Measurements from ENCODE around the gene CDK6. TPM values are rescaled to one million over a fixed set of nuclear protein-coding genes. Genes with fewer than 3 reads are reported as not detected.

Gene CDK6
- total and polyA plus RNA-seq, 10 of the 15 experiments (the other 5 are each of a cell fraction or from before 2014, with no cell fraction given) = 8.0 to 118 (median 45.8) TPM

DNA sequence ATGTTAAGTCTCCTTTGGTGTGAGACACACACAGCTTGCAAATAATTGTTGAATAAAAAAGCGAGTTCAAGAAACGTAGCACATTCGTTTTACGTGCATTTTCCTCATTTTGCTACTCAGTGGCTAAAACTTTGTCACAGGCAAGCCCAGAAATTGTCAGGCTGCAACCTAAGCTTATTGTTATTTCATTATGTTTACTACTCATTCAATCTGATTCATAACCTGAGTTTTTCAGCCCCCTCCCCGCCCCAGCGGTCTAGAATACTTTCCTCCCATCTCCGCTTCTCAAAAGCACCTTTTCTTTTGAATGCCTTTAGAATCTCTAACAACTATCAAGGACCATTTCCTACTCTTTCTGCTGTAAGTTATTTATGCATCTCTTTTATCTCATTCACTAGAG lies 247.3 kb downstream of the CDK6 start:
- H3K27me3 ChIP-seq (replicated peaks in 1 of 2; ENCODE audit: control insufficient read depth in 2 of 2, insufficient read depth in 2 of 2, low read length in 1 of 2) = no peaks in the 10 kb centered on the region
- in situ Hi-C loops (cut with MboI) (no loop called here), intact Hi-C loops (cut with micrococcal nuclease; ENCODE audit: unreplicated experiment) (loop anchor here (5.0 kb wide), 1 partner anchor 647 kb away; the partner anchor contains the start of gene AKAP9)
- FAIRE-seq = no peak
- peak overlapping the region; percentile 98 for H3K4me2 ChIP-seq (ENCODE audit: control insufficient read depth, insufficient read depth)
- ChIA-PET SMC1A (ENCODE audit: uncharacterized antibody, unreplicated experiment) (interaction anchor here (0.9 kb wide), 1 partner anchor 9 kb away, joined by 3 read pairs; no protein-coding TSS in a partner anchor), CTCF (interaction anchor here (0.8 to 1.3 kb wide), 3 partner anchors 9 to 60 kb away, joined by 3 to 6 read pairs (median 4); partner anchors contain the start of genes PEX1 and RBM48), RAD21 (ENCODE audit: unreplicated experiment) (interaction anchor here (1.2 kb wide), 1 partner anchor 60 kb away, joined by 3 read pairs; the partner anchor contains the start of gene RBM48), POLR2A (no interaction called here)
- no peak overlapping the region for H2AFZ ChIP-seq (ENCODE audit: control insufficient read depth, low read depth, low read length)
- H3K9me3 ChIP-seq (replicated peaks; ENCODE audit: control insufficient read depth, insufficient read depth, low read length) = peaks cover 6% of the 10 kb centered on the region
- H3K27ac ChIP-seq (ENCODE audit: control insufficient read depth, insufficient read depth) = peak overlapping the region; percentile 79
- BruUV-seq (replicated peaks) = TSS peak; percentile 56
- TF ChIP-seq NKRF (conservative IDR thresholded peaks at IDR 0.05) (no peak), PBX3 (IDR thresholded peaks at IDR 0.05; ENCODE audit: insufficient replicate concordance, low read depth, low read length) (no peak), MYC (IDR thresholded peaks at IDR 0.05; ENCODE audit: insufficient read depth, insufficient read length, insufficient replicate concordance, low read length, severe bottlenecking) (no peak), BMI1 (IDR thresholded peaks at IDR 0.05; ENCODE audit: borderline replicate concordance) (no peak), CBX3 (IDR thresholded peaks at IDR 0.05; ENCODE audit: borderline replicate concordance, low read depth) (no peak), RFX5 (IDR thresholded peaks at IDR 0.05; ENCODE audit: low read depth, low read length) (no peak)
- TF ChIP-seq, protein P1, sequence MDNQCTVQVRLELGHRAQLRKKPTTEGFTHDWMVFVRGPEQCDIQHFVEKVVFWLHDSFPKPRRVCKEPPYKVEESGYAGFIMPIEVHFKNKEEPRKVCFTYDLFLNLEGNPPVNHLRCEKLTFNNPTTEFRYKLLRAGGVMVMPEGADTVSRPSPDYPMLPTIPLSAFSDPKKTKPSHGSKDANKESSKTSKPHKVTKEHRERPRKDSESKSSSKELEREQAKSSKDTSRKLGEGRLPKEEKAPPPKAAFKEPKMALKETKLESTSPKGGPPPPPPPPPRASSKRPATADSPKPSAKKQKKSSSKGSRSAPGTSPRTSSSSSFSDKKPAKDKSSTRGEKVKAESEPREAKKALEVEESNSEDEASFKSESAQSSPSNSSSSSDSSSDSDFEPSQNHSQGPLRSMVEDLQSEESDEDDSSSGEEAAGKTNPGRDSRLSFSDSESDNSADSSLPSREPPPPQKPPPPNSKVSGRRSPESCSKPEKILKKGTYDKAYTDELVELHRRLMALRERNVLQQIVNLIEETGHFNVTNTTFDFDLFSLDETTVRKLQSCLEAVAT (IDR thresholded peaks at IDR 0.05) = peak; percentile 70; the same call in 1 of the 2 replicates
- H3K9ac ChIP-seq (ENCODE audit: control insufficient read depth, insufficient read depth, low read length) = peak overlapping the region; percentile 92
- H3K79me2 ChIP-seq (ENCODE audit: control insufficient read depth, insufficient read depth, low read length) = peaks cover 61% of the 10 kb centered on the region
- 53% methylated on average over 7 of the region's 7 CpGs for WGBS (ENCODE audit: insufficient coverage, insufficient replicate concordance, low lambda C conversion rate, missing lambda C conversion rate)
- peaks cover 10% of the 10 kb centered on the region; the same call in 1 of the 2 replicates for H3K4me1 ChIP-seq (ENCODE audit: control insufficient read depth, insufficient read depth, low read length)
- H3K4me3 ChIP-seq = peak overlapping the region; percentile 100
- no peaks in the 10 kb centered on the region for H4K20me1 ChIP-seq (ENCODE audit: control insufficient read depth, insufficient read depth)
- no peaks in the 10 kb centered on the region; a peak in 1 of 4 replicates for H3K36me3 ChIP-seq (ENCODE audit: control insufficient read depth in 2 of 2, insufficient read depth in 2 of 2, low read length in 1 of 2)
- no peak for DNase-seq (ENCODE audit: low read depth, low spot score)
- no peak for ATAC-seq

Measured in GM12878 (cell line).